Adipose tissue (tissue), 3 donors: ENCODE data around the gene CUBN. TPM values are rescaled to one million over a fixed set of nuclear protein-coding genes. Genes with fewer than 3 reads are reported as not detected.

Source experiments
- H3K27ac ChIP-seq: one replicate; pipeline ENCODE4 v1.5.1; 2013; ENCODE audit warnings: low read depth, low read length
- WGBS, 3 donors: extraction: QIAGEN DNeasy Blood & Tissue Kit; methylation state at CpG; one replicate each; pipeline ENCODE4 v1.1.7; 2013; 5-methylcytosine and 5-hydroxymethylcytosine counted together
- polyA plus RNA-seq, 3 donors: library from polyadenylated mRNA; stranded (reverse); fragments of 200-250 nt; gene quantifications; one replicate each; pipeline ENCODE4 v1.2.3, GENCODE V29; 2013
- donor health status: healthy with polysubstance abuse.
- donor health status: Bipolar disorder and iron deficiency.
- donor health status: healthy.

CUBN gene
- polyA plus RNA-seq, 3 donors: 0.20 to 0.56 (median 0.36) TPM

GRCh38 chr10:17059197-17059688 is 70.4 kb downstream of the CUBN start:
- no peak overlapping the region for H3K27ac ChIP-seq

GRCh38 chr10:17058093-17058492 is 71.5 kb downstream of the CUBN start:
- WGBS, 3 donors: 81 to 93% (median 91%) methylated on average over 3 of the region's 3 CpGs
- H3K27ac ChIP-seq: no peak overlapping the region

GRCh38 chr10:17056781-17057428 is 72.7 kb downstream of the CUBN start:
- no peak overlapping the region for H3K27ac ChIP-seq
- WGBS, 3 donors: 74 to 78% (median 76%) methylated on average over 6 of the region's 6 CpGs

GRCh38 chr10:17053513-17053912 is 76.1 kb downstream of the CUBN start:
- 79 to 94% (median 91%) methylated on average over 3 of the region's 3 CpGs for WGBS, 3 donors
- no peak overlapping the region for H3K27ac ChIP-seq

- H3K27ac ChIP-seq: no peak overlapping the region
Measured at GRCh38 chr10:17053061-17053460, 76.5 kb downstream of the CUBN start.

- no peak overlapping the region for H3K27ac ChIP-seq
- 79 to 97% (median 95%) methylated on average over 3 of the region's 3 CpGs for WGBS, 3 donors
Measured at GRCh38 chr10:17051851-17052250, 77.8 kb downstream of the CUBN start.

GRCh38 chr10:17049195-17049594 is 80.4 kb downstream of the CUBN start:
- no peak overlapping the region for H3K27ac ChIP-seq
- 36 to 47% (median 45%) methylated on average over 1 of the region's 1 CpG for WGBS, 3 donors

GRCh38 chr10:17047908-17048307 is 81.7 kb downstream of the CUBN start:
- no peak overlapping the region for H3K27ac ChIP-seq
- WGBS, 3 donors: 57 to 93% (median 89%) methylated on average over 3 of the region's 3 CpGs

- WGBS, 3 donors: 64 to 84% (median 67%) methylated on average over 1 of the region's 1 CpG
- no peak overlapping the region for H3K27ac ChIP-seq
Measured at GRCh38 chr10:17046989-17047388, 82.6 kb downstream of the CUBN start.

GRCh38 chr10:17043586-17043985 is 86.0 kb downstream of the CUBN start:
- no peak overlapping the region for H3K27ac ChIP-seq
- 76 to 93% (median 90%) methylated on average over 8 of the region's 8 CpGs for WGBS, 3 donors

- 76 to 90% (median 84%) methylated on average over 7 of the region's 7 CpGs for WGBS, 3 donors
Measured at GRCh38 chr10:17041626-17042520, 87.7 kb downstream of the CUBN start.

GRCh38 chr10:17038627-17039026 is 91.0 kb downstream of the CUBN start:
- WGBS, 3 donors: 50 to 78% (median 58%) methylated on average over 5 of the region's 5 CpGs

More at GRCh38 chr10:17041626-17042520, 87.7 kb downstream of the CUBN start:
- no peak overlapping the region for H3K27ac ChIP-seq

GRCh38 chr10:17037910-17038309 is 91.7 kb downstream of the CUBN start:
- WGBS, 3 donors: 77 to 90% (median 89%) methylated on average over 6 of the region's 6 CpGs

More at GRCh38 chr10:17038627-17039026, 91.0 kb downstream of the CUBN start:
- peak overlapping the region; percentile 26 for H3K27ac ChIP-seq

GRCh38 chr10:17035446-17035845 is 94.2 kb downstream of the CUBN start:
- 74 to 96% (median 93%) methylated on average over 1 of the region's 1 CpG for WGBS, 3 donors
- H3K27ac ChIP-seq: no peak overlapping the region

More at GRCh38 chr10:17037910-17038309, 91.7 kb downstream of the CUBN start:
- no peak overlapping the region for H3K27ac ChIP-seq

GRCh38 chr10:17033529-17034260 is 95.9 kb downstream of the CUBN start:
- 58 to 77% (median 58%) methylated on average over 7 of the region's 7 CpGs for WGBS, 3 donors
- no peak overlapping the region for H3K27ac ChIP-seq

GRCh38 chr10:17031637-17032635 is 97.7 kb downstream of the CUBN start:
- H3K27ac ChIP-seq: no peak overlapping the region
- 64 to 69% (median 65%) methylated on average over 13 of the region's 13 CpGs for WGBS, 3 donors

- 18 to 69% (median 26%) methylated on average over 9 of the region's 9 CpGs for WGBS, 3 donors
- peak overlapping the region; percentile 74 for H3K27ac ChIP-seq
Measured at GRCh38 chr10:17029581-17030271, 99.9 kb downstream of the CUBN start.
